GM12801 (cell line): ENCODE data around the gene STK36.

Source experiments
- TF ChIP-seq, protein P1 (sequence below): IDR thresholded peaks from one replicate; pipeline ENCODE4 v1.5.1; 2011; ENCODE audit warnings: control low read depth; ENCODE audit not compliant: insufficient read length; ENCODE audit errors: extremely low read depth

STK36 gene

DNA sequence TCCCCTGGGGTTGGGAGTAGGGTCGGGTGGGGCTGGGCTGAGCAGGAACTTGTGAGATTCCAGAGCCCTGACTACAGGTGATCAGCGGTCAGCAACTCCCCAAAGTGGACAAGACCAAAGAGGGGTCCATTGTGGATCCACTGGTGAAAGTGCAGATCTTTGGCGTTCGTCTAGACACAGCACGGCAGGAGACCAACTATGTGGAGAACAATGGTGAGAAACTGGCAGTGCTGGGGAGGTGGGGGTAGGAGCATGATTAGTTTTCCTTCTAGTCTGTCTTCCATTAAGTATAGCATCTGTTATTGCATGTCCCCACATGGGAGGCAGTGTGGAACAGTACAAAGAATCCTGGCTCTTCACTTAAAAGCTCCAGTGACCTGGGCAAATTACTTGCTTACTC is 36.2 kb upstream of the STK36 start:
- TF ChIP-seq, protein P1, sequence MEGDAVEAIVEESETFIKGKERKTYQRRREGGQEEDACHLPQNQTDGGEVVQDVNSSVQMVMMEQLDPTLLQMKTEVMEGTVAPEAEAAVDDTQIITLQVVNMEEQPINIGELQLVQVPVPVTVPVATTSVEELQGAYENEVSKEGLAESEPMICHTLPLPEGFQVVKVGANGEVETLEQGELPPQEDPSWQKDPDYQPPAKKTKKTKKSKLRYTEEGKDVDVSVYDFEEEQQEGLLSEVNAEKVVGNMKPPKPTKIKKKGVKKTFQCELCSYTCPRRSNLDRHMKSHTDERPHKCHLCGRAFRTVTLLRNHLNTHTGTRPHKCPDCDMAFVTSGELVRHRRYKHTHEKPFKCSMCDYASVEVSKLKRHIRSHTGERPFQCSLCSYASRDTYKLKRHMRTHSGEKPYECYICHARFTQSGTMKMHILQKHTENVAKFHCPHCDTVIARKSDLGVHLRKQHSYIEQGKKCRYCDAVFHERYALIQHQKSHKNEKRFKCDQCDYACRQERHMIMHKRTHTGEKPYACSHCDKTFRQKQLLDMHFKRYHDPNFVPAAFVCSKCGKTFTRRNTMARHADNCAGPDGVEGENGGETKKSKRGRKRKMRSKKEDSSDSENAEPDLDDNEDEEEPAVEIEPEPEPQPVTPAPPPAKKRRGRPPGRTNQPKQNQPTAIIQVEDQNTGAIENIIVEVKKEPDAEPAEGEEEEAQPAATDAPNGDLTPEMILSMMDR: no peak

DNA sequence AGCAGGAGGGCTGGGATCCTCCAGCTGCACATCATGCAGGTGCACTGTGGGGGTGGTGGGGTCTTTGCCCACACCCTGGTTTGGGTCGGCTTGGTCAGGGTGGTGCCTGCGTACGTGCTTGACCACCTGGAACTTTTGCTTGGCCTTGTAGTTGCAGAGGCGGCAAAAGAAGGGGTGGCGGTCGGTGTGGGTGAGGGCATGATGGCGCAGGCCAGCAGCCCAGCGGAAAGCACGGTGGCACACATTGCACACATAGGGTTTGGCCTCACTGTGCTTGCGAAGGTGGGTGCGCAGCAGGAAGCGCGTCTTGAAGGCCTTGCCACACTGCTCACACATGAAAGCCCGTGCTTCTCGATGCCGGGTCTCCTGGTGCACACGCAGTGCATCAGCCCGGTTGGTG is 33.5 kb upstream of the STK36 start:
- TF ChIP-seq, protein P1: no peak

DNA sequence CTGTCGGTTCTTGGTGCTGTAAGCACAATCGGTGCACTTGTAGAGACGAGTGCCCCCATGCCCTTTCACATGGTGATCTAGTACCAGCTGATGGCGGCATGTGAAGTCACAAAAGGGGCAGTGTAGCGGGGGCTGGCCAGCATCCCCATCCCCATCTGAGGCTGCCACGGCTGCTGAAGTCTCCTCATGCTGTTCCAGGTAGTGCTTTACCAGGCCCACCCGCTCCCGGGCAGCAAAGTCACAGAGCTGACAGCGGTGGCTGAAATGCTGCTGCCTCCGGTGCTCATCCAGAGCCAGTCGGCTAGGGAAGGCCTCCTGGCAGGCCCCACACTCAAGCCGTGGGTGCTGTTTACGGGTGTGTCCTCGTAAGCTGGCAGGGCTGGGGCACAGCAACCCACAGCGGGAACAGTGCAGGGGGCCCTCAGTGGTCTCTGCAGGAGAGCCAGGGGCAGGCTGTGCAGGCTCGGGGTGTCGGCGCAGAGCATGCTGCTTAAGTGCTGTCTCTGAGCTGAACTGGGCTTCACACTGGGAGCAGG is 29.7 kb upstream of the STK36 start:
- TF ChIP-seq, protein P1: no peak

GRCh38 chr2:218642786-218643185 is 29.1 kb upstream of the STK36 start:
- TF ChIP-seq, protein P1: no peak

- TF ChIP-seq, protein P1: no peak
Measured at GRCh38 chr2:218643751-218644310, 28.1 kb upstream of the STK36 start.

DNA sequence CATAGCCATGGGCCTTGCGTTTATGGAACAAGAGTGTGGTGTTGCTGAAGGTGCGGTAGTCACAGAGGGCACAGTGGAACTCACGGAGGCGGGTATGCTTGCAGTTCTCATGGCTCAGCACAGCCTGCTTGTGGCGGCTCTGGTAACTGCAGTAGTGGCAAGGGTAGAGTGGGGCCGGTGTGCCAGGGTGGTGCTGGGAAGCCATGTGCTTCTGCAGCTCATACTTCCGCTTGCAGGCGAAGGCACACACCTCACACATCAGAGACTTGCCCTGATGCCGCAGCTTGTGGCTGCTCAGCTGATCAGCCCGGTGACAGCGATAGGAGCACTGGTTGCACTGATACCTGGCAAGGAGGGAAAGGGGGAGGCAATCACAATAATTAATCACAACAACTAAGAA is 27.2 kb upstream of the STK36 start:
- TF ChIP-seq, protein P1: no peak

GRCh38 chr2:218645126-218645525 is 26.8 kb upstream of the STK36 start:
- TF ChIP-seq, protein P1: no peak
